ENCODE data around the gene DZIP1L.

The DZIP1L gene

GRCh38 chr3:138066383-138066782 lies 49.0 kb downstream of the DZIP1L start:
- DNase-seq: no peak

- DNase-seq: no peak
Observed at GRCh38 chr3:138065949-138066348, 49.5 kb downstream of the DZIP1L start.

- no peak for DNase-seq
Observed at GRCh38 chr3:138063416-138063815, 52.0 kb downstream of the DZIP1L start.

- no peak for DNase-seq
Observed at GRCh38 chr3:138062626-138063025, 52.8 kb downstream of the DZIP1L start.

- DNase-seq: no peak
Observed at GRCh38 chr3:138062037-138062436, 53.4 kb downstream of the DZIP1L start.

GRCh38 chr3:138060792-138061191 lies 54.6 kb downstream of the DZIP1L start:
- no peak for DNase-seq

GRCh38 chr3:138059261-138059660 lies 56.1 kb downstream of the DZIP1L start:
- no peak for DNase-seq

GRCh38 chr3:138057384-138057783 lies 58.0 kb downstream of the DZIP1L start:
- DNase-seq: no peak

GRCh38 chr3:138054057-138054456 lies 61.4 kb downstream of the DZIP1L start:
- DNase-seq: no peak

GRCh38 chr3:138051947-138052802 lies 63.2 kb downstream of the DZIP1L start:
- peak; percentile 70 for DNase-seq

- no peak for DNase-seq
Observed at GRCh38 chr3:138049157-138049919, 66.1 kb downstream of the DZIP1L start.

GRCh38 chr3:138047596-138048158 lies 67.7 kb downstream of the DZIP1L start:
- no peak for DNase-seq

- no peak for DNase-seq
Observed at GRCh38 chr3:138046955-138047354, 68.5 kb downstream of the DZIP1L start.

- no peak for DNase-seq
Observed at GRCh38 chr3:138046085-138046484, 69.3 kb downstream of the DZIP1L start.

- DNase-seq: no peak
Observed at GRCh38 chr3:138043266-138044029, 72.0 kb downstream of the DZIP1L start.

- no peak for DNase-seq
Observed at GRCh38 chr3:138042043-138042442, 73.4 kb downstream of the DZIP1L start.

GRCh38 chr3:138038725-138039462 lies 76.5 kb downstream of the DZIP1L start:
- DNase-seq: no peak

- DNase-seq: no peak
Observed at GRCh38 chr3:138036572-138036971, 78.8 kb downstream of the DZIP1L start.

- no peak for DNase-seq
Observed at GRCh38 chr3:138034918-138035317, 80.5 kb downstream of the DZIP1L start.

GRCh38 chr3:138033202-138033691 lies 82.2 kb downstream of the DZIP1L start:
- no peak for DNase-seq

- no peak for DNase-seq
Observed at GRCh38 chr3:138032567-138032966, 82.8 kb downstream of the DZIP1L start.

GRCh38 chr3:138031536-138031935 lies 83.9 kb downstream of the DZIP1L start:
- DNase-seq: no peak
